GM23338 (cell line): ENCODE measurements around the gene PHLDB3.

Experiments used
- POLR2AphosphoS5 ChIP-seq: IDR thresholded peaks from 2 replicates; pipeline ENCODE4 v1.6.1; 2016; ENCODE audit warnings: antibody characterized with exemption, low read depth
- TF ChIP-seq, protein P1 (sequence below), 2 experiments: fragments of 200-600 bp in 1 of 2; sonication (generic) in 1 of 2; conservative IDR thresholded peaks; 2 replicates each; pipeline versions ENCODE4 v1.5.1 to v1.6.1; 2016 to 2017; ENCODE audit warnings: antibody characterized with exemption in 2 of 2, low read depth in 2 of 2, mild to moderate bottlenecking in 2 of 2, moderate library complexity in 1 of 2
- TF ChIP-seq, protein P2 (sequence below): IDR thresholded peaks from one replicate; pipeline ENCODE4 v1.6.1; 2018; ENCODE audit warnings: antibody characterized with exemption; ENCODE audit not compliant: unreplicated experiment

DNA sequence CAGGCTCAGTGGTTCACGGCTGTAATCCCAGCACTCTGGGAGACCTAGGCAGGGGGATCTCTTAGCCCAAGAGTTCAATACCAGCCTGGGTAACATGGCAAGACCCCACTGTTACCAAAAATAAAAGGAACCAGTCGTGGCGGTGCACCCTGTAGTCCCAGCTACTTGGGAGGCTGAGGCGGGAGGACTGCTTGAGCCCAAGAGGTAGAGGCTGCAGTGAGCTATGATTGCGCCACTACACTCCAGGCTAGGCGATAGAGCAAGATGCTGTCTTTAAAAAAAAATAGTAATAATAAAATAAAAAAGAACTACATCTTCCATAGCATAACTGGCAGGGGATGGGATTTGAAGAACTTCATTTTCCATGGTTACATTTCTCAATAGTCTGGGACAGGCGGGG lies 42.2 kb downstream of the PHLDB3 start:
- TF ChIP-seq, protein P1, sequence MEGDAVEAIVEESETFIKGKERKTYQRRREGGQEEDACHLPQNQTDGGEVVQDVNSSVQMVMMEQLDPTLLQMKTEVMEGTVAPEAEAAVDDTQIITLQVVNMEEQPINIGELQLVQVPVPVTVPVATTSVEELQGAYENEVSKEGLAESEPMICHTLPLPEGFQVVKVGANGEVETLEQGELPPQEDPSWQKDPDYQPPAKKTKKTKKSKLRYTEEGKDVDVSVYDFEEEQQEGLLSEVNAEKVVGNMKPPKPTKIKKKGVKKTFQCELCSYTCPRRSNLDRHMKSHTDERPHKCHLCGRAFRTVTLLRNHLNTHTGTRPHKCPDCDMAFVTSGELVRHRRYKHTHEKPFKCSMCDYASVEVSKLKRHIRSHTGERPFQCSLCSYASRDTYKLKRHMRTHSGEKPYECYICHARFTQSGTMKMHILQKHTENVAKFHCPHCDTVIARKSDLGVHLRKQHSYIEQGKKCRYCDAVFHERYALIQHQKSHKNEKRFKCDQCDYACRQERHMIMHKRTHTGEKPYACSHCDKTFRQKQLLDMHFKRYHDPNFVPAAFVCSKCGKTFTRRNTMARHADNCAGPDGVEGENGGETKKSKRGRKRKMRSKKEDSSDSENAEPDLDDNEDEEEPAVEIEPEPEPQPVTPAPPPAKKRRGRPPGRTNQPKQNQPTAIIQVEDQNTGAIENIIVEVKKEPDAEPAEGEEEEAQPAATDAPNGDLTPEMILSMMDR (conservative IDR thresholded peaks at IDR 0.05; ENCODE audit: low read depth in 2 of 2) = no peak
- TF ChIP-seq POLR2AphosphoS5 = no peak
- TF ChIP-seq, protein P2, sequence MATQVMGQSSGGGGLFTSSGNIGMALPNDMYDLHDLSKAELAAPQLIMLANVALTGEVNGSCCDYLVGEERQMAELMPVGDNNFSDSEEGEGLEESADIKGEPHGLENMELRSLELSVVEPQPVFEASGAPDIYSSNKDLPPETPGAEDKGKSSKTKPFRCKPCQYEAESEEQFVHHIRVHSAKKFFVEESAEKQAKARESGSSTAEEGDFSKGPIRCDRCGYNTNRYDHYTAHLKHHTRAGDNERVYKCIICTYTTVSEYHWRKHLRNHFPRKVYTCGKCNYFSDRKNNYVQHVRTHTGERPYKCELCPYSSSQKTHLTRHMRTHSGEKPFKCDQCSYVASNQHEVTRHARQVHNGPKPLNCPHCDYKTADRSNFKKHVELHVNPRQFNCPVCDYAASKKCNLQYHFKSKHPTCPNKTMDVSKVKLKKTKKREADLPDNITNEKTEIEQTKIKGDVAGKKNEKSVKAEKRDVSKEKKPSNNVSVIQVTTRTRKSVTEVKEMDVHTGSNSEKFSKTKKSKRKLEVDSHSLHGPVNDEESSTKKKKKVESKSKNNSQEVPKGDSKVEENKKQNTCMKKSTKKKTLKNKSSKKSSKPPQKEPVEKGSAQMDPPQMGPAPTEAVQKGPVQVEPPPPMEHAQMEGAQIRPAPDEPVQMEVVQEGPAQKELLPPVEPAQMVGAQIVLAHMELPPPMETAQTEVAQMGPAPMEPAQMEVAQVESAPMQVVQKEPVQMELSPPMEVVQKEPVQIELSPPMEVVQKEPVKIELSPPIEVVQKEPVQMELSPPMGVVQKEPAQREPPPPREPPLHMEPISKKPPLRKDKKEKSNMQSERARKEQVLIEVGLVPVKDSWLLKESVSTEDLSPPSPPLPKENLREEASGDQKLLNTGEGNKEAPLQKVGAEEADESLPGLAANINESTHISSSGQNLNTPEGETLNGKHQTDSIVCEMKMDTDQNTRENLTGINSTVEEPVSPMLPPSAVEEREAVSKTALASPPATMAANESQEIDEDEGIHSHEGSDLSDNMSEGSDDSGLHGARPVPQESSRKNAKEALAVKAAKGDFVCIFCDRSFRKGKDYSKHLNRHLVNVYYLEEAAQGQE = no peak
